OCI-LY7 (cell line): ENCODE results near the gene AFF2.

Experiments used
- CTCF ChIP-seq: fragments of 200-600 bp; sonication (generic); conservative IDR thresholded peaks from 2 replicates; pipeline ENCODE4 v1.5.1; 2014; ENCODE audit warnings: mild to moderate bottlenecking, antibody characterized with exemption, low read length, moderate library complexity, mixed read lengths
- EZH2phosphoT487 ChIP-seq: fragments of 200-600 bp; sonication (generic); IDR thresholded peaks from 2 replicates; pipeline ENCODE4 v1.6.1; 2018; ENCODE audit warnings: low read depth, borderline replicate concordance, mild to moderate bottlenecking, mixed run types, antibody characterized with exemption, low read length, moderate library complexity, mixed read lengths

- TF ChIP-seq CTCF (no peak), EZH2phosphoT487 (no peak)
Observed at GRCh38 chrX:148562846-148563245, 62.4 kb downstream of the AFF2 start.
